GM21526 (cell line): ENCODE results near the gene PNP.
"Not testable (repeated sequence)": the region's sequence is repeated elsewhere in the genome, so short reads cannot be mapped to it uniquely, and the experiment has no call there.

Experiments used
- ATAC-seq: cut with Tn5 transposase; IDR thresholded peaks from one replicate; pipeline ENCODE4 v1.9.1; 2021; ENCODE audit warnings: moderate library complexity; ENCODE audit not compliant: unreplicated experiment, low FRiP score

PNP gene

DNA sequence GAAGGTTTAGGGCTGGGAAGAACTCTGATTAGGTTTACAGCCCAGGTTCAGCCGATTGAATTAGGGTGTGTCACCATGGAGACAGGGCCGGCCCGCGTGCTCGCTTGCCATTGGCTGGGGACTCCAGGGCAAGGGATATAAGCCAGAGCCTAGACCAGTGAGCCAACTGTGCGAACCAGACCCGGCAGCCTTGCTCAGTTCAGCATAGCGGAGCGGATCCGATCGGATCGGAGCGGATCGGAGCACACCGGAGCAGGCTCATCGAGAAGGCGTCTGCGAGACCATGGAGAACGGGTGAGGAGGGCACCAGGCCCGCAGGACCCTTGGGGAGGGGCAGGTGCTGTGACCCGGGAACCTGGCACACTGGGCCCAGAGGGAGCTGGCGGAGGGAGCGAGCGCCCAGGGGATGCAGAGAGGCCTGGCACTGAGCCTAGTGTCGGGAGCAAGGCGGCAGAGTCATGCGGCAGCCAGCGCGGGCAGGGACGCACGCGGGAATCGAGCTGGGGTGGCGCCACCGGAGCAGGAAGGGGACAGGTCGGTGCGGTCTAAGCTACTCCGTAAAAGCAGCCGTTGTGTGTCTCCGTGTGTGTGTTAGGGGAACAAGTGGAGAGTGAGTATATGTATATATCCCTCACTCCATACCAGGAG is at the start of gene PNP:
TSS of gene PNP (plus strand) at position 165 of the 648 bp plus-strand sequence. CDS start at position 284, 119 bp downstream.
- ATAC-seq: peak; percentile 93

DNA sequence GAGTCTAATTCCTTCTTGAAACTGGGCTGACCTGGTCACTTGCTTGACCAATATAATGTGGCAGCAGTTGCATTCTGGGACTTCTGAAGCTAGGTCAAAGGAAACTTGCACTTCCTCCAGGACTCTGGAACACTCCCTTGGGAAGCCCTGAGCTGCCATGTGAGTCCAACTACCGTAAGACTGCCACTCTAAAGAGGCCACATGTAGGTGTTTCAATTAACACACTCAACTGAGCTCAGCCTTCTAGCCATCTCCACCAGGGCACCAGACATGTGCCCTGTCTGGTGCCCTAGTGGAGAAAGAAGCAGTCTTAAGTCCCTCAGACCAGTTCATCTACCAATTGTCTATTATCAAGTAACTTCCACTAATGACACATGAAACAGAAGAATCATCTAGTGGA is 49.8 kb upstream of the PNP start:
- ATAC-seq: no peak

DNA sequence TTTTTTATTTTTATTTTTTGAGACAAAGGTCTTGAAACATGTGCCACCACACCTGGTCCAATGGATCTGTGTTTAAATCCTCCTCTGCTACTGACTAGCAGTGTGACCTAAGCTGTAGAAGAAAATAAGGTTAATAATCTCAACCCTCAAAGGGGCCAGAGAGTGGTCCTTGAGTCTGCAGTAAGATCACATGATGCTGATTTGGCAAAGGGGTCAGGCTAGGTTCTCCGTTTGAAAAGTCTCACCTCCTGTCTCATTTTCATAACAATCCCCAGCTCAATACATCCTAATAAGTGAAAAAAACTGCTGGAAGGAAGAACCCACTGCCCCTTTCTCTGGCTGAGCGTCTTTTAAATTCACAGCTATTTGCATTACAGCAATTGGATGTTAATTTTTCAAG is 47.9 kb upstream of the PNP start:
- no peak for ATAC-seq

DNA sequence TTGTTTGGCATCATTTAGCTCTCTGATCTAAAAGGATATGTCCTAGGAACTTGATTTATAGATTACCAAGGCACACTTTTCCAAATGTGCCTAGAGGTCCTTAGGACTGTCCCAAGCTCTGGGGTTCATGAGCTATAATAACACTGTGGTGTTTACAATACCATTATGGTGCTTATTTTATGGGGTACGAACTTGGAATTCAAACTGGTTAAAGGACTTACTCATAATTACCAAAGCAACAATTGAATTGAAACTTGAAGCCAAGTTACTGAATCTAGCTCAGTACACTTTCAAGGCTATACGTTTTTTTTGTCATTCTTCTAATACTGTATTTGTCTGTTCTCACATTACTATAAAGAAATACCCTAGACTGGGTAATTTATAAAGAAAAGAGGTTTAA is 46.3 kb upstream of the PNP start:
- ATAC-seq: no peak

DNA sequence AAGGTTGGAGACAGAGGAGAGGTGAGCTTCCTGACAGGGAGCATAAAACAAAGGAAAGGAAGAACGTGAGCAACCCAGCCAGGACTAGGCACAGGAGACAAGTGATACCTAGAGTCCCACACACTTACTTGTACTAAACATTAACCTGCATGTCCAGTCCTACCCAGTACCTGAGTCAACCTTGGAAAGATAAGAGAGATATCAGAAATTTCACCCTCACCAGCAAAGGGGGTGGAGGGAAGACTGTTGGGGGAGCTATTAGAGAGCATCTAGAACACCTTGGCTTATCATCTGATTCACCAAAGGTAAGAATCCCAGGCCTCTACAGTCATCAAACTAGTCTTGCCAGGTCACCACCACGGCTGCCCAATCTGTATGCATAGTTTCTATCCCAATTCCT is 44.4 kb upstream of the PNP start:
- ATAC-seq: no peak

DNA sequence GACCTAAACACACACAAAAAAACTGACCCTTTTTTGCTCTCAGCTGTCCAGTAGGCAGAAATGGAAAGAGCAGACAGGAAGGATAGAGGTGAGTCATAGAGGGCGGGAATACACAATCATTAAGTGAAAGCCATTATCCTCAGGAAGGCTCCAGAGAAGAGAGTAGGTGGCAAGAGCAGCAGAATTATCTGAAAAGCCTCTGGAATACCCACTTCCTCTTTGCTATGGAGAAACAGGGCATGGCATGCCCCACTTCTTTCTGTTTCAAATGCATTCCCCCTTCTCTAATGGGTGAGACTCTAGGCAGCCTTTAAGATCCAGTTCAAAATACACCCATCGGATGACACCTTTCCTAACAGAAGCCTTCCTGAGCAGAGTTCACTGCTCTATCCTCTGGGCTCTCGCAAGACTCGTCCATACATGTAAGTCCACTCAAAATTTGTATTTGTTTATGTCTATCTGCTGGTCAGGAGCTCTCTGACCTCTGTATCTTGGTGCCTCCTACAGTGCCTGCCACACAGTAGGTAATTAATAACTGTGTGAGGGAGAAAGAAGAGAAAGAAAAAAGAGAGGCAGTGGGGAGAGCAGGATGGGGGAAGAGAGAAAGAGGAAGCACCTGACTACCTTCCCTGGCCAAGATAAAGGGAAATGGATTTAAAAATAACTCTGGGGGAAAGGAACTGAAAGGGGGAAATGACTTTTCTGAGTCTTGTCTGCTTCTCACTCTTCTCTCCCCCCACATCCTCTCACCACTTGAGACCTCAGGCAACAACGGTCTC is 41.8 kb upstream of the PNP start:
- ATAC-seq: no peak

DNA sequence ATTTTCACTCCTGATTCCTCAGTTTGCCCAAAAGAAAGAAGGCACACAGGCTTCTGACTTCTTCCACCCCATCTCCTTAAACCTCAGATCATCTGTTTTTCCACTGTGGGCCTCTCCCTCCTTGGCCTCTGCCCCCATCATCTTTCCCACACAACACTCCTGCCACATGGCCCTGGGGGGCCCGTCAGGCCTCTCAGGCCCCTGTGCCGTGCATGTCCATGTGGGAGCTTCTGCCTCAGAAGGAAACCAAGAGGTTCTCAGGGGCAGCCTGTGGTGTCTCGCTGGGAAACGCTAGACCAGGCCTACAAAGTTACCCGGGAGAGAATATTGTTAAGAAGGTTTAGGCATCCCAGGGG is 41.2 kb upstream of the PNP start:
- no peak for ATAC-seq

DNA sequence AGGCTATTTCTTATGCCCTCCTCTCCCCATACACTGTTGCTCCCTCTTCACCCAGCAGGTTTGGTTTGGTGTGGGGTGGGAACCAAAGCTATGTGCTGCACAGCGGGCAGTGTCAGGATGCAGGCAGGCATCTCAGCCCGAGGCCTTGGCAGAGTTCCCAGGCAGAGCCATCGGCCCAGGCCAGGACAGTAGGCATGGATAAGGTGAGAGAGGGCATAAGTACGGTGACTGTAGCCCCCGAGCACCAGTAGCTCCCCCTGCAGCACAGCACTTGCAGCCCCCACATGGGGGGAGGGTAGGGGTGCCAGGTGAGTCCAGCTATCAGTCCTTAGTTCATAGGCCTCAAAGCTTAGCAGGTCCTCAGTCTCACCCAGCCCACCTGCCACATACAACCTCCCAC is 40.4 kb upstream of the PNP start:
- ATAC-seq: no peak

DNA sequence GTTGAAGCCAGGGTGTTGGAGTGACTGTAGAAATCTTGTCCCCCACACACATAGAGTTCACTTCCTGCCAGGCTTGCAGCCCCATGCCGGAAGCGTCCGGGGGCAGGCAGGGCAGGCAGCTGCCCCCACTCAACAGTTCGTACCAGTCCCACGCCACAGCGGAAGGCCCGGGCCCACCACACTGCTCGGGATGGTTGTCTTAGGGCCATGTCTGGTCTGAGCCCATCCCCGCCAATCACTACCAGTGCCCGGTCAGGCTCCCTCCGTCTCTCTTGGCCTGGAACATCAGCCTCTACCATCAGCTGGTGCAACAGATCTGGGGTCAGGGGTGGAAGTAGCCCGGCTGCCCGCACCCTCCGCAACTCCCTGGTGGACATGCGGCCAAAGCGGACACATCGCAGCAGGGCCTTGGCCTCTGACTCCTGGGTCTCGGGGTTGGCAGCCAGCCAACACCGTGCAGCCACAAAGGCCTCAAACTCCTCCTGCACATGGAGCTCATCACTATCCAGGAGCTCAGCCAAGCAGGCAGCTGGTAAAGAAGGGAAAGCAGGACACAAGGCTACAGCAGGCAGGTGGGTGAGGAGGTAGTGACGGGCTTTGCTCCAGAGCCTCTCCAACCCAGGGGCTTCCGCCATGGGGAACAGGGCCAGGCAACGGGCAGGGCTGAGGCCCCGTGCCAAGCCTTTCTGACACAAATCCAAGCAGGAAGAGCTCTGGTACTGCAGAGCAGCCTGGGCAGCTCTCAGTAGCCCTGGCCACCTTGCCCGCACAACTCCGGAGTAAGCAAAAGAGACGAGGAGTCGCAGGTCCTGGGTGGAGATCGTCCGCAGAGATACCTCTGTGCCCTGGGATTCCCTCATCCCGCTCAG is 39.2 kb upstream of the PNP start:
- no peak for ATAC-seq

DNA sequence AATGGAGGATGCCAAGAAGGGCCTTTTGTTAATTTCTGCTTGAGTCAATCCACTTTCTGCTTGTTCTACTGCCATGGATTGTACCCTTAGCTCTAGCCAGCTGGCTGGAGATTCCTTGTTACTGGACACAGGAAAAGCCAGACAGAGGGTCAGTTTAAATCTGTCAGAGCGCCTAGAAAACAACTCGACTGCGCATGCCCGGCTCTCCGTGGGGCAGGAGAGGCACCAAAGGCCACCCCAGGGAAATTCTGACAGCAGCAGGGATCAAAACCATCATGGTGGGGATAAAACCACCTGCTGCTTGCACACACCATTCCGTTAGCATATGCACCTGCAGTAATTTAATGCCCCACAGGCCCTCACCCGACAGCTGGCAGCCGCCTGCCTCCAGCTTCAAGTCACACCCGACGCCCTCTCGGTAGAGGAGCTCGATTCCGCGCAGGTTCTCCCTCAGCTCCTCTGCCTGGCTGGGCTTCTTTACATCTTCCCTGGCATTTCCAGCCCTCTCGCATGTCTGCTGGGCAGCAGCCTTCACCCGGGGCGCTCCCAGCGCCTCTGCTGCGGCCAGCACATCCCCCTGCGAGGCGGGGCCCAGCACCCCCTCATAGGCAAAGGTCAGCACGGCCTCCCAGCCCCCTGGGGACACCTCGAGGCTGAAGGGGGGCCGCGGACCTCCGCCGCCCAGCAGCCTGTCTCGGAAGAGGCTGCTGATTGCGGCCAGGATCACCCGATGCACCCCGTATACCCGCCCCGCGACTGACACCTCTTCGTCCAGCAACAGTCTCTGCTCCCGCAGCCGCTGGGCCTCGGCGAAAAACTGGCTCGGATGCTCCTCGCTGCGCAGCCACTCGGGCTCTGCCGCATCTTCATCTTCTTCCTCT is 34.3 kb upstream of the PNP start:
- no peak for ATAC-seq

DNA sequence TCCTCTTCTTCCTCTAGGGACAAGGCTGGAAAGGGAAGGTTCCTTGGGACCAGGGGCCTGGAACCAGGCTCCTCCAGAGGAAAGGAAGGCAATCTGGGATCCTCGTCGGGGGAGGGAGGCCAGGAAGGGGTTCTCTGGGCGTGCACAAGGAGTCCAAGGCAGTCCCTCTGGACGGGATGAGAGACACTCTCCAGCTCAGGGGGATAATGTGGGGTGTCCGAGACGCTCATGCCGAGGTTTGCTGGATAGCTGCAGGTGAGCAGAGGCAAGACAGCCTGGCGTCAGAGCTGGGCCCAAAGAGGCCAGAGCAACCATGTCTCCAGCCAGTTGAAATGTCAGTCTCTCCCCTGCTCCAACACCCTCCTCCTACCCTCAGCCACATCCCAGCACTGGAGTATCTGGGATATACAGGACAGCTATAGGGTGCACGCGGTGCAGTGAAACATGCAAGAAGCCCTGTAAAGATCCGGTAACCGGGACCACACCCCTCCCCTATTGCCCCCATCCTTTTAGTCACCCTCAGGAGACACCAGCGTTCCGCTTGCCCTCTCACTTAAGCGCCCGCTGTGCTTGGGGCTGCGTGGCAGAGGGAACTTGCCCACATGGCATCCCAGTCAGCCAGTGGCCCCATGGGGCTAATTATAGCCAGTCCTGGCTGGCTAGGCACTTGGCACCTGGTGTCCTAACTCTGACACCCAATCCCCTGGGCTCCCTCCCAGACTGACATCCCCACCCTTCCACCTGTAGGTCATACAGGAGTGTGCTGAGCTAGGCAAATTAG is 33.4 kb upstream of the PNP start, which contains the start of gene KLHL33:
TSS of gene KLHL33 (minus strand) at position 585 of the 781 bp plus-strand sequence. CDS start at position 230, 355 bp downstream.
- ATAC-seq: no peak

DNA sequence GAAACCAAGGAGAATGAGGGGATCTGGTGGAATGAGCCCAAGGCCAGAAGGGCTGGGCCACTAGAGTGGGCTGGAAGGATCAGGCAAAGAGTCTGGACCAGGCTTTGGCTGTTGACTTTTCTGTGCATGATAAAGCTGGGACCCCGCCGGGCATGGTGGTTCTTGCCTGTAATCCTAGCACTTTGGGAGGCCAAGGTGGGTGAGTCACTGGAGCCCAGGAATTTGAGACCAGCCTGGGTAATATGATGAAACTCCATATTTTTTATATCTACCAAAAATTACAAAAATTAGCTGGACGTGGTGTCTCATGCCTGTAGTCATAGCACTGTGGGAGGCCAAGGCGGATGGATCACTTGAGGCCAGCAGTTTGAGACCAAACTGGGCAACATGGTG is 32.8 kb upstream of the PNP start:
- no peak for ATAC-seq

DNA sequence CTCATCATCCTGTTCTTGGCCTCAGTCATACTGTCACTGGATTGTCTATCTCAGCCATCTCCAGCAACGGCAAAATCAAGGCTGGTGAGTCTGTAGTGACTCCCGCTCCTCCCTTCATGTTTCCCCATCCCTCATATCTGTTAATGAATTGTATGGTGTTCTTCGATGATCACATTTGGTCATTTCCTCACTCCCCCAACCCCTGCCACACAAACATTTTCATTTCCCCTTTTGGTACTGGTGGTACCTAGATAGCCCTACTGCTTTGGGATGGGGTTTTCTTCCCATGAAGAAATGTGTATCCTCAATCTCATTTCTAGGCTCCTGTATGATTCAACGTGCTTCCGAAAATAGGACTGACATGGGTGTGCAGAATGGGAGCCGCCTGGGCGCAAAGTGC is 30.5 kb upstream of the PNP start:
- no peak for ATAC-seq

DNA sequence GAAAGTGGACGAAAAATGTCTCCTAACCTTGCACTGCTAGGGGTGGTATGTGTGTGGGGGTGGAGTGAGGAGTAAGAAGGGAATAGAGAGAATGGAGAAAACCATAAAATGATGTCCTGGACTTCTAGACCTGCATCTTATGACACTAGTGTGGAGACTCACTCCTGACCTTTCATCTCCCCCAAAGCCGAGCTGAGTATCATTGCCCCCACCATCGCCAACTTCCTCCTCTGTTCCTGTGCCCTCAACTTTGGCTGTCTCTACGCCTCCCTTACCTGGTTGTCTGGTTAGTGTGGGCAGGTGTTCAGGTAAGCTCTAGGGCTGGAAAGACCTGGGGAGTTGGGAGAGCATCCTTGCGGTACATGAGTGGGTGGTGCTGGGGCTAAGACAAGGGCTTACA is 28.7 kb upstream of the PNP start:
- ATAC-seq: no peak

DNA sequence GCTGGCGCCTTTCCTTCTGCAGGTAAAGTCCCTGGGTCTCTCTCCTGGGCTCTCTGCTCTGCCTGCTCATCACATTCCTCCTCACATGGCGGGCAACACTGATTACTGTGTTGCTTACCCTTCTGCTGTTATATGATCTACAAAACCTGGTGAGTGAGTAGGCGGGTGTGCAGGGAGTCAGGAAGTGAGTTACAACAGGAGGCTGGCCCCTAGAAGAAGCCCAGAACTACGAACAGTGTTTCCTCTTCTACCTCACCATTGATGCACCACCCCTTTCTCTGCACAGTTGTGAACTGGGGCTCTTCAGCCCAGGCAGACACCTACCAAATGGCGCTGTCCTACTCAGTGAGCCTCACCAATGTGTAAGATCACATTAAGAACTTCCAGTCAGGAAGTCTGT is 28.3 kb upstream of the PNP start:
- ATAC-seq: no peak

DNA sequence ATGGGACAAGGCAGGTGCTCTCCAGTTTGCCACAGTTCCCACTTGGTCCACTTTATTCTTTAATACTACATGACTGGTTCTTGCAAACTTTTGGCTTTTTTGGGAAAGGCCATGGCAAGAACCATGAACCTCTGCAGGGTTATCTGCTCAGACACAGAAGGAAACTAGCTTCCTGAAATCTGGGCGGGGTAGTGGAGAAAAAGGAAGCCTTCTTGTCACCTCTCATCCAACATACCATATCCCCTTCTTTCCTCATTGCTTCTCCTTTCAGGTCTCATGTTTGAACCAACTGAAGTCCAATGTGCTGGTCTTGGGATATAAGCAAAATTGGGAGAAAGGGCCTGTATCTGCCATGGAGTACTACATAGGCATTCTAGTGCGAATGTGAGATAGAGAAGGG is 27.7 kb upstream of the PNP start:
- no peak for ATAC-seq

DNA sequence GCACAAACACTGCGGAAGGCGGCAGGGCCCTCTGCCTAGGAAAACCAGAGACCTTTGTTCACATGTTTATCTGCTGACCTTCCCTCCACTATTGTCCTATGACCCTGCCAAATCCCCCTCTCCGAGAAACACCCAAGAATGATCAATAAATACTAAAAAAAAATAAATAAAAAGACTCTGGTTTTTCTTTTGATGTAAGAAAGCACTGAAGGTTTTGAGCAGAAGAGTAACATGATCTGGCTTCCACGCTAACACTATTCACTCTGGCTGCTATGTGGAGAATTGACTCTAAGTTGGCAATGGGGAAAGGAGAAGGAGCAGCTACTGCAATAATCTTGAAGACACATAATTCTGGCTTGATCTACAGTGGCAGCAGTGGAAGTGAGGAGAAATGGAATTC is 25.6 kb upstream of the PNP start:
- ATAC-seq: not testable (repeated sequence)

DNA sequence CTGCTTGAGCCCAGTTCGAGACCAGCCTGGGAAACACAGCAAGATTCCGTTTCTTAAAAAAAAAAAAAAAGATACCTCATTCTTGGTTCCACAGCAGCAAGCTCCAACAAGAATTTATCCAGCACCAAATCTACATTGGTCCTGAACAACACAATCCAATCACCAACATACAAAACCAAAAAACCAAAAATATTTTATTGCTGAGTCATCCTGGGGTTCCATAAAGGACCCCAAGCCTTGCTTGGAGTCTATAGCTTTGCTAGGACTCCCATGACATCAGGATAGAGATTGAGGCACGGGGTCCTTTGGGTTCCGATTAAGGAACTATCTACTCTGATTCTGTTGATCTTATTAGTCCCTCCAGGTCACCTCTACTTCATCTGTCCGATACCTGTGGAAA is 22.3 kb upstream of the PNP start:
- ATAC-seq: no peak

DNA sequence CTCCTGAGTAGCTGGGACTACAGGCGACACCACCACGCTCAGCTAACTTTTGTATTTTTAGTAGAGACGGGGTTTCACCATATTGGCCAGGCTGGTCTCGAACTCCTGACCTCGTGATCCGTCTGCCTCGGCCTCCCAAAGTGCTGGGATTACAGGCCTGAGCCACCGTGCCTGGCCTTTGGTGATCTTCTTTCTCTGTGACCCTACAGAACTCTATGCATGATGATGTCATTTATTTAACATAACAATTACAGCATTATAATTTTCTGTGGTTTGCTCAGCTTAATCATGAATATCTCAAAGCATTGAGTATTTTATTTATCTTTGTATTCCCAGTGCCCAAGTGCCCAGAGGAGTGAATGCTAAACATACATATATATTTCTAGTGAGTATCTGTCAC is 16.4 kb upstream of the PNP start:
- ATAC-seq: not testable (repeated sequence)
